GM19468 (cell line): ENCODE measurements around the gene CEACAM20.
"Not testable (repeated sequence)": the region's sequence is repeated elsewhere in the genome, so short reads cannot be mapped to it uniquely, and the experiment has no call there.

Experiments
- ATAC-seq: cut with Tn5 transposase; IDR thresholded peaks from one replicate; pipeline ENCODE4 v1.9.1; 2021; ENCODE audit warnings: mild to moderate bottlenecking, moderate library complexity, moderate number of reproducible peaks; ENCODE audit not compliant: unreplicated experiment; ENCODE audit errors: extremely low read depth

The CEACAM20 gene

DNA sequence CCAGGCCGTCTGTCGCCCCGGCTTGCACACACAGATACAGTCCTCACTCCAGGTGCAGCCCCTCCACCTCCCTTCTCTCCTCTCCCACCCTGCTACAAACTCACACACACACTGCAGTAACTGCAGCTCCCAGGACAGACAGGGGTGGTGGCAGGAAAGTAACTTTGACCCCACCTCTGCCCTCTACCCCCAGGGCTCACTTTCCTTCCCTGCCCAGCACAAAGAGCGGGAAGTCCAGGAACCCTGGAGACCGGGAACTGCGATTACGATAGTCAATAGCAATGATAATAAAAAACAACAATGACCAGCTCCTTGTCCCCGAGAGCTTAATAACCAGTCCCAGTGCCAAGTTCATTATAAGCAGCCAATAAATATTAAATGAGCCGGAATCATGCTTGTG, at the start of gene CEACAM20:
Gene CEACAM20 (minus strand): TSS at position 140 of the 400 bp plus-strand sequence. CDS start 166 bp downstream, outside the sequence.
- no peak for ATAC-seq

GRCh38 chr19:44577566-44577874, 48.0 kb upstream of the CEACAM20 start:
- no peak for ATAC-seq

DNA sequence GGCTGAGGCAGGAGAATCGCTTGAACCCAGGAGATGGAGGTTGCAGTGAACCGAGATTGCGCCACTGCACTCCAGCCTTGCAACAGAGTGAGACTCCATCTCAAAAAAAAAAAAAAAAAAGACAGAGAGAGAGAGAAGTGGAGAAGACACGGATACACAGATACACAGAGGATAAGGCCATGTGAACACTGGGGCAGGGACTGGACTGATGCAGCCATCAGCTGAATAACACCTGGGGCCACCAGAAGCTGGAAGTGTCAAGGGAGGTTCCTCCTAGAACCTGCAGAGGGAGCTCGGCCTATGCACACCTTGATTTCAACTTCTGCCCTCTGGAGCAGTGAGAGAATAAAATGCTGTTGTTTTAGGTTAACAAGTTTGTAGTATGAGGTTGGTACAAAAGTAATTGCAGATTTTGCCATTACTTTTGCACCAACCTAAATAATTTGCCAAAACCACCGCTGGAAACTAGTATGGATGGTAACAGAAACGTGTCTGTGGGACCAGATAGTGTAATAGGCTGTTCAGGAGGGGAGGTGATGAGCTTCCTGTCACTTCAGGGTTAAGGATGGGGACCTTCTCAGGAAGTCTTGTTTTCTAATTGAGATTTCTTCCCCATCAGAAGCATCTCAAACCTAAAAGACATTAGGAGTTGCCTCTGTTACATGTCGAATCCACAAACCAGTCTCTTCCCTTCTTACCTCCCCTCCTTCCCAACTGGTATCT, 47.5 kb upstream of the CEACAM20 start:
- no peak for ATAC-seq

DNA sequence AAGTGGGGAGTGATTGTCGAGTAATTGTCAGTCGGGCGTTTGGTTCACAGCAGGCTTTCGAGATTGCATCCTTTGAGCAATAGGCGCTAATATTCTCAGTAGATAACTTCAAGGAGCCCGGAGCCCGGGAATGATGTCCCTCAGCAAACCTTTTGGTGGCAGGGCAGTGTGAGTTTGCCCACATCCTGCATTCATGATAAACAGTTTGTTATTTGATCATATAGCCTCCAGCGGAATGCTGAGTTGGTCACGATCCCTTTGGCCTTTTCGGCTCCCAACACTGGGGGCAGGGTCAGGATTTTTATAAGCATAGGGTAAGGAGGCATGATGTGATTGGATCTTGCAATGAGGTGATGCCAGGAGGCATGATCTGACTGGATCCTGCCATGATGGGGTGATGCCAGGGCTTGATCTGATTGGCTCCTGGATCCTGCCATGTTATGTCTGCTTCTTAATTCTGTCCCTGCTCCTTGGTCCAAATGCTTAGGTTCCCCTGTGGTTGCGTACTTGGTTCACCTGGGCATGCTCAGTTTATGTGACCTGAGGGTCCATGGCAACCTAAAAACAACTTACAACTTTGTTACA, 45.7 kb upstream of the CEACAM20 start:
- no peak for ATAC-seq

DNA sequence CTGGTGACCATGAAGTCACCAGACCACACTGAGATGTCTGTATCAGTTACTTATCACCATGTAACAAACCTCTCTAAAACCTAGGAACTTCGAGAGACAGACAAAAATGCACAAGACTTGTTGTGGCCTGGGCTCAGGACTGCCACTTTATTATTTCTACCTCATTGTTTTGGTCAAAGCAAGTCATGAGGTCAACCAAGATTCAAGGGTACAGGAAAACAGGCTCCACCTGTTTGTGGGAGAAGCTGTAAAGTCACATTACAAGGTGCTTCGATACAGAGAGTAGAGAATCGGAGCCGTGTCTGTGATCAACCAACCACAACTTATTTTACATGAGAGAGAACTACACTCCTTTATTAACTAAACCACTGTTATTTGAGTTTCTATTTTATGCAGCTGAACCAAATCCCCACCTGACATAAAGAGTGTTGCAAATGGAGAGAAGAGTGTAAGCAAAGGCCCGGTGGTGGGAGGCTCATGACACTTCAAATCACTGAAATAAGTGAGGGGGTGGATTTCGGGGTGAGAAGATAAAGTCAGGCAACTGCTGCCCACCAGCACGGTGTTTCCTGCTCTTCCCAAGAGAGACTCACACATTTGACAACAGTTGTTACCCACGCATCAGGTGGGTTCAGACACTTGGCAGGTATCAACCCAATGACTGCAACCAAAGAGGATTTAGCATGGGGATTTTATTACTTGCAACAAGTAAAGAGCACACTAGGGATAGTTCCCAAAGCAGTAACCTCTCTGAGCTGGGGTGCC, 44.9 kb upstream of the CEACAM20 start:
- ATAC-seq: no peak

DNA sequence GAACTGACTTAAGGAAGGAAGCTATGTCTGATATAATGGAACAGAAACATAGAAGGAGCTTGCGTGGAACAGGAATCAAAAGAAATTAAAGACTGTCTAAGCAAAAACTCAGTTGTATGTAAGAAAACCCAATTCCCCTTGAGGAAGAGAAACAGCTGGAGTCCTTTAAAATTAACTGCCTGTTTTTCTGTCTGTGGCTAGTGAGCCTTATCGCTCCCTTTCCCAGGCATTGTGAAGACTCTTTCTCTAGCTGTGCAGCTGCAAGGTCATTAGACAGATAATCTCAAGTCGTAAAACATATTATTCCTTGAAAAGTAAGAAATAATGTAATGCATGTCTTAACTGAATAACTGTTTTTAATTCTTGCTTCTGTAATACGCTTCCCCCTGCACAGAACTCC, 44.2 kb upstream of the CEACAM20 start:
- ATAC-seq: no peak

DNA sequence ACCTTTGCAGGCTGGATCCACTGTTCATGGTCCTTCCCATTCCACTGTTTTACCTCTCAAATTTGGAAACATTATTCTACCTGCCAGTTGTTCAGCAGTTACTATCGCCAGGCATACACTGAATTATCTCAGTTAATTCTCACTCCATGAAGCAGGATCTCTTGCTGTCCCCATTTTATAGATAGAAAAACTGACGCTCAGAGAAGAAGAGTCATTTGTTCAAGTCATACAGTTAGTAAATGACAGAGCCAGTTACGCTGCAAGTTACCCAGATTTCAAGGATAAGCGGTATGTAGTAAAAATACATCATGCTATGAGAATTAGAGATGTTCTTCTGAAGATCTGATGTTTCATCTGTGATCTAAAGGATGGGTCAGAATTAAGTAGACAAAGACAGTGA, 43.7 kb upstream of the CEACAM20 start:
- ATAC-seq: no peak

- ATAC-seq: no peak
Measured at GRCh38 chr19:44572581-44572900, 43.1 kb upstream of the CEACAM20 start.

DNA sequence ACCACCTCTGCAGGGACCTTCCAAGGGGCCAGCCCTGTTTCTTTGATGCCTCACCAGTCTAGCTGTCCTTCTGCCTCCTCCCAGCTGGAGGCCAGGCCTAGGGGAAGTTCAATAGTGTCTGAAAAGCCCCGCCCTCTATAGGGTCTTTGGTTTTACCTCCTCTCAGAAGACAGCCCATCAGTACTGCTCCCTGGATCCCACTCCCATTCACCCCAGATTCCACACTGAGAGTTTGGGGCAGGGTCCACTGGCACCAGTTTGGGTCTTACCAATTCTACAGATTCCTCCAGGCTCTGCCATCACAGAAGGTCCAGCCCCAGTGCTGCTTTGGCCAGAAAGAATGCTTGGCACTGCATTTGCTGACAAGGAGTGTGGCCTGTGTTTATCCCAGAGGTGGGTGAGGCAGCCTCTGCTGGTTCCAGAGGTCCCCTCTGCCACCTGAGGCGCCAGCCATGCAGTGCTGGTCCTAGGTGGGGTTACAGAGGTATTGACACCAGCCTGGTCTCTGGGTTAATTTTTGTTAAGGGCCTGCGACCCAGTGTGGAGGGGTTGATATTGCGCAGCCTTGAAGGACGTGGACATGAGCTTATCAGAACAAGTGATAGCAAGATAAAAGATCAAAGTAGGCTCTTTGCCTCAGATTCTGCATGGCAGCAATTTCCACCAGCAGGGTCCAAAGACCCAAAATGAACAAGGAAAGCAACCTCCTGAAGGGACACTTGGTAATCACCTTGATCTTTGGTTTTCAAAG, 42.5 kb upstream of the CEACAM20 start:
- ATAC-seq: no peak

- ATAC-seq: no peak
Measured at GRCh38 chr19:44570984-44571684, 41.7 kb upstream of the CEACAM20 start.

- no peak for ATAC-seq
Measured at GRCh38 chr19:44570603-44570983, 41.1 kb upstream of the CEACAM20 start.

DNA sequence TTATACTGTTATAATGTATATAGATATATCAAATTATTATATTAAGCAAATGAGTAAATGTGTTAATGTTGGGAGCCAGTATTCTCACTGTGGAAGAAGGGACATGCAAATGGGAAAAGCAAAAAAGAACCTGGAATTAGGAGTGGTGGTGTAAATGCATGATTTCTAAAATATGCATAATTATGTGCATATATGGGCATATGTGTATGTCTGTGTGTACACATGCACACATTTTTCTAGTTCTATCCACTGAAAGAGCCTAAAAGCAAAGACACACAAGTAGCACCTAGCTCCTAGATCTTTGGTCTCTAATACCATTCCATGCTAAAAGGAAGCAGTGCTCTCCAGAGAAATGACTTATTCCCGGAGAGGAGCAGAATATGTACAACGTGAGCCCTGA, 38.3 kb upstream of the CEACAM20 start:
- no peak for ATAC-seq

- no peak for ATAC-seq
Measured at GRCh38 chr19:44566984-44567383, 37.5 kb upstream of the CEACAM20 start.

DNA sequence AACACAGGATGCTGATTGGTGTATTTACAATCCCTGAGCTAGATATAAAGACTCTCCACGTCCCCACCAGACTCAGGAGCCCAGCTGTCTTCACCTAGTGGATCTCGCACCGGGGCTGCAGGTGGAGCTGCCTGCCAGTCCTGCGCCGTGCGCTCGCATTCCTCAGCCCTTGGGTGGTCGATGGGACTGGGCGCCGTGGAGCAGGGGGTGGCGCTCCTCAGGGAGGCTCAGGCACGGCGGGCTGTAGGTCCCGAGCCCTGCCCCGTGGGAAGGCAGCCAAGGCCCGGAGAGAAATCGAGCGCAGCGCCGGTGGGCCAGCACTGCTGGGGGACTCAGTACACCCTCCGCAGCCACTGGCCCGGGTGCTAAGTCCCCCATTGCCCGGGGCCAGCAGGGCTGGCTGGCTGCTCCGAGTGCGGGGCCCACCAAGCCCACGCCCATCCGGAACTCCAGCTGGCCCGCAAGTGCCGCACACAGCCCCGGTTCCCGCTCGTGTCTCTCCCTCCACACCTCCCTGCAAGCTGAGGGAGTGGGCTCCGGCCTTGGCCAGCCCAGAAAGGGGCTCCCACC, 33.7 kb upstream of the CEACAM20 start:
- not testable (repeated sequence) for ATAC-seq

DNA sequence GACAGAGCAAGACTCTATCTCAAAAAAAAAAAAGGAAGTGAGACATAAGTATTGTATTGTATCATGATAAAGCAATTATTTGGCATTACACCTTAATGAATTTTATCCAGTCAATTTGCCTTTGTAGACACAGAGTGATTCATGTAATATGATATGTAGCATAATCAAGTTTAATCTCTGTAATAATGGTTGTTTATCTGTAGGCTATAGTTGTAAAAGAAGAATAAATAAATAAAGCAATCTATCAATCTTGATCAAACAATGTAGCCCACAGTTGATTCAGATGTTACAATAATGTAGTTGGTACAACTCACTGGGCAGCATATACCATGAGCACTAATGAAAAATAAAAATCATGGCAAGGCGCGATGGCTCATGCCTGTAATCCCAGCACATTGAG, 28.5 kb upstream of the CEACAM20 start:
- no peak for ATAC-seq

DNA sequence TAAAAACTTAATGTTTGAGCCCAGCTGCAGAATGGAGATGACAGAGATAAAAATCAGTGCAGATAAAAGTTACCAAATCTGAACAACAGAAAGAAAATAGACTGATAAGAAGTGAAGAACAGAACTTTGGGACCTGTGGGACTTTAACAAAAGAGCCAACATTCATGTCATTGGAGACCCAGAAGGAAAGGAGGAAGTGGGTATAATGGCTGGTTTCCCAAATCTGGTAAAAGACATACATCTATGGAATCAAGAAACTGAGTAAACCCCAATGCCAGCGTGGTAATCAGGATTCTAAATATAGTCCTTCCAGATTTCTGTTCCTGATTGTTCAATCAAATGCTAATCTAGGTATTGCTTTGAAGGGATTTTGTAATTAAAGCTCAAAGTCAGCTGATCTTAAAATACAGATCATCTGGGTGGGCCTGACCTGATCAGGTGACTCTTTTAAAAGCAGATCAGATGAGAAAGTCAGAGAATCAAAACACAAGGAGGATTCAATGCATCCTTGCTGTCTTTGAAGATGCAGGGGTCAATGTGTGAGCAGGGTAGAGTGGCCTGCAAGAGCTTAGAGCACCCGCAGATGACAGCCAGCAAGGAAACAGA, 25.3 kb upstream of the CEACAM20 start:
- ATAC-seq: no peak

GRCh38 chr19:44553478-44554171, 24.1 kb upstream of the CEACAM20 start:
- no peak for ATAC-seq

DNA sequence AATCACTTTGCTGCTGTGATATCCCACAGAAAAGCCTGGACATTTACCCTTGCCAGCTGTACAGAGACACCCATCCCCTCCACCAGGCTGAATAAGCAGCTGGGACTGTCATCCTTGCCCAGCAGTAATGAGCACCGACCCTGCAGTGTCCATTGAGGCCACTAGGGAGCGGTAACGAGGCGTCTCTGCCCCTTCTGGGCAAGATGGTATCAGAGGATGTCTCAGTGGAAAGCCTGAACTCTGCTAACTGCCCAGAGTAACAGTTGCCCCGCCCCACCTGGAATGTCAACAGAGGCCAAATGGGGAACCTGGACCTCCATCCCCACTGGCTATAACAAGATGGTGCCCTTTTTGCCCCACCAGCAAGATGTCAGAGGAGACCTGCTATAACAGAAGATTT, 22.8 kb upstream of the CEACAM20 start:
- no peak for ATAC-seq

- no peak for ATAC-seq
Measured at GRCh38 chr19:44551850-44552249, 22.4 kb upstream of the CEACAM20 start.
